Measurements from ENCODE around the gene DPH5. TPM values are rescaled to one million over a fixed set of nuclear protein-coding genes. Genes with fewer than 3 reads are reported as not detected.

Gene DPH5
- 27.9 and 36.2 TPM in 2 replicates for total RNA-seq

DNA sequence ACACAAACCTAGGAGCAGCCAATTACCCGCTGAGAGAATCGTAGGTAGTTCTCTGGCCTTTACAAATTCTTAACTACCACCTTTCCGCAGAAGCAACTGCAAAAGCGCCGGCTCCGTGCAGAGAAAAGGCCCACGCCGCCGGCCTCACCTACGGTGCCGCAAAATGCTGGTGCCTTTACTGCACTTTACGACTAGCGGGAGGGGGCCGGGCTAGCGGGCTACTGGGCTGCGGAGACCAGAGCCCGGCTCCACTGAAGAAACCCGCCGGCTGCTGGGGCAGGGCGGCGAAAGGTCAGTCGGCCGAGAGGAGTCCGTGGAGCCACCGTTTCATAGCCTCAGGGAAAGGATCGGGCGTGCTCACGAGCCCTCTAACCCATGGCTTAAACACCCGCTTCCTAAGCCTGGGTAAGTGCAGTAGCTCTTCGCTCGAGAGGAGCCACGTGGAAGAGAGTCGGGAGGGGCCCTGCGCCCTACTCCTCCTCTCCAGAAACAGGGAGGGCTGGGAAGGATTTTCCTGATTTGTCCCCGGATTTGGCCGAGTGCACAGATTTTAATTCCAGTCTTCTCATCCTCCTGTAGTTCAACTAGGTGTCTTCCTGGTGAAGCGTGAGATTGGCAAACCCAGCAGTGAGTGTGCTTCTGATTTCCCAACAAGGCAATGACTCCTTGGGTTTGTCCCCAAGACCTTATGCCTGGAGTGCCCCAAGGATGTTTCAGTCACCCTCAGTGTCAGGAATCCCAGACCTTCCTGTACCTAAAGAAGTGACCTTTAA is at the start of gene DPH5:
Gene DPH5 (minus strand): TSS at position 128 of the 773 bp plus-strand sequence. CDS start 341 bp downstream, outside the sequence.

Other genes starting within 250 kb of the DPH5 start
- 9.4 and 11.2 TPM in 2 replicates for gene EXTL2, start 130.9 kb downstream of the DPH5 start, total RNA-seq
- 21.8 and 25.2 TPM in 2 replicates for gene SLC30A7, start 129.7 kb downstream of the DPH5 start, total RNA-seq
- 210 and 241 TPM in 2 replicates for gene S1PR1, start 211.2 kb upstream of the DPH5 start, total RNA-seq

All from mammary microvascular endothelial cell (primary cell).